Measurements from ENCODE around the gene STK11IP. TPM values are rescaled to one million over a fixed set of nuclear protein-coding genes. Genes with fewer than 3 reads are reported as not detected.
"Not testable (repeated sequence)": the region's sequence is repeated elsewhere in the genome, so short reads cannot be mapped to it uniquely, and the experiment has no call there.

The STK11IP gene
- polyA plus RNA-seq, 1 donor from 2014 or later, result 9.2 TPM

GRCh38 chr2:219650426-219651248 is 53.0 kb downstream of the STK11IP start:
- no peak overlapping the region for H3K4me3 Mint-ChIP-seq
- peaks cover 2% of the 10 kb centered on the region for H3K36me3 Mint-ChIP-seq
- no peak overlapping the region for H3K27ac Mint-ChIP-seq
- peaks cover 19% of the 10 kb centered on the region for H3K27me3 Mint-ChIP-seq
- no peaks in the 10 kb centered on the region for H3K4me1 Mint-ChIP-seq
- peaks cover 0 to 4% (median 2%) of the 10 kb centered on the region in 3 donors for H3K9me3 Mint-ChIP-seq

- H3K27me3 Mint-ChIP-seq, result peaks cover 18% of the 10 kb centered on the region
- not testable (repeated sequence) for H3K4me1 Mint-ChIP-seq, H3K4me3 Mint-ChIP-seq, H3K36me3 Mint-ChIP-seq, H3K9me3 Mint-ChIP-seq, H3K27ac Mint-ChIP-seq
These were observed 54.0 kb downstream of the STK11IP start for GRCh38 chr2:219651656-219652055.

GRCh38 chr2:219656526-219656925 is 58.9 kb downstream of the STK11IP start:
- Mint-ChIP-seq H3K4me1 (no peaks in the 10 kb centered on the region), H3K36me3 (peaks cover 2% of the 10 kb centered on the region), H3K4me3 (no peak overlapping the region), H3K27ac (no peak overlapping the region), H3K27me3 (peaks cover 8% of the 10 kb centered on the region), H3K9me3 (peaks cover 6 to 22% (median 14%) of the 10 kb centered on the region in 3 donors)

GRCh38 chr2:219658196-219658846 is 60.7 kb downstream of the STK11IP start:
- H3K4me1 Mint-ChIP-seq, result no peaks in the 10 kb centered on the region
- H3K27ac Mint-ChIP-seq, result no peak overlapping the region
- no peaks in the 10 kb centered on the region for H3K36me3 Mint-ChIP-seq
- peaks cover 8 to 26% (median 19%) of the 10 kb centered on the region in 3 donors for H3K9me3 Mint-ChIP-seq
- peaks cover 9% of the 10 kb centered on the region for H3K27me3 Mint-ChIP-seq
- H3K4me3 Mint-ChIP-seq, result no peak overlapping the region

GRCh38 chr2:219658874-219659273 is 61.2 kb downstream of the STK11IP start:
- Mint-ChIP-seq H3K4me3 (no peak overlapping the region), H3K4me1 (no peaks in the 10 kb centered on the region), H3K27ac (no peak overlapping the region), H3K27me3 (peaks cover 5% of the 10 kb centered on the region), H3K9me3 (peaks cover 8 to 26% (median 19%) of the 10 kb centered on the region in 3 donors), H3K36me3 (no peaks in the 10 kb centered on the region)

GRCh38 chr2:219661197-219661954 is 63.7 kb downstream of the STK11IP start:
- Mint-ChIP-seq H3K36me3 (no peaks in the 10 kb centered on the region), H3K27me3 (peaks cover 11% of the 10 kb centered on the region), H3K27ac (no peak overlapping the region), H3K4me1 (no peaks in the 10 kb centered on the region), H3K4me3 (no peak overlapping the region), H3K9me3 (peaks cover 8 to 24% (median 15%) of the 10 kb centered on the region in 3 donors)

- no peak overlapping the region for H3K4me3 Mint-ChIP-seq
- no peaks in the 10 kb centered on the region for H3K4me1 Mint-ChIP-seq
- H3K36me3 Mint-ChIP-seq, result no peaks in the 10 kb centered on the region
- H3K9me3 Mint-ChIP-seq, result peaks cover 5 to 19% (median 13%) of the 10 kb centered on the region in 3 donors
- peaks cover 11% of the 10 kb centered on the region for H3K27me3 Mint-ChIP-seq
- no peak overlapping the region for H3K27ac Mint-ChIP-seq
These were observed 64.3 kb downstream of the STK11IP start for GRCh38 chr2:219661955-219662395.

- H3K27me3 Mint-ChIP-seq, result peaks cover 11% of the 10 kb centered on the region
- no peaks in the 10 kb centered on the region for H3K4me1 Mint-ChIP-seq
- peaks cover 5 to 19% (median 13%) of the 10 kb centered on the region in 3 donors for H3K9me3 Mint-ChIP-seq
- no peaks in the 10 kb centered on the region for H3K36me3 Mint-ChIP-seq
- H3K4me3 Mint-ChIP-seq, result no peak overlapping the region
- H3K27ac Mint-ChIP-seq, result no peak overlapping the region
These were observed 64.9 kb downstream of the STK11IP start for GRCh38 chr2:219662566-219662965.

- no peaks in the 10 kb centered on the region for H3K4me1 Mint-ChIP-seq
- H3K4me3 Mint-ChIP-seq, result no peak overlapping the region
- H3K9me3 Mint-ChIP-seq, result peaks cover 5 to 19% (median 13%) of the 10 kb centered on the region in 3 donors
- no peaks in the 10 kb centered on the region for H3K36me3 Mint-ChIP-seq
- H3K27me3 Mint-ChIP-seq, result peaks cover 11% of the 10 kb centered on the region
- H3K27ac Mint-ChIP-seq, result no peak overlapping the region
These were observed 65.6 kb downstream of the STK11IP start for GRCh38 chr2:219663116-219663762.

- no peaks in the 10 kb centered on the region for H3K4me1 Mint-ChIP-seq
- H3K4me3 Mint-ChIP-seq, result no peak overlapping the region
- peaks cover 5 to 19% (median 13%) of the 10 kb centered on the region in 3 donors for H3K9me3 Mint-ChIP-seq
- H3K36me3 Mint-ChIP-seq, result no peaks in the 10 kb centered on the region
- H3K27ac Mint-ChIP-seq, result no peak overlapping the region
- peaks cover 11% of the 10 kb centered on the region for H3K27me3 Mint-ChIP-seq
These were observed 66.4 kb downstream of the STK11IP start for GRCh38 chr2:219664041-219664440.

GRCh38 chr2:219664944-219665343 is 67.3 kb downstream of the STK11IP start:
- Mint-ChIP-seq H3K4me3 (no peak overlapping the region), H3K36me3 (no peaks in the 10 kb centered on the region), H3K4me1 (no peaks in the 10 kb centered on the region), H3K9me3 (peaks cover 5 to 19% (median 13%) of the 10 kb centered on the region in 3 donors), H3K27ac (no peak overlapping the region), H3K27me3 (peaks cover 16% of the 10 kb centered on the region)

GRCh38 chr2:219665926-219666325 is 68.3 kb downstream of the STK11IP start:
- Mint-ChIP-seq H3K4me3 (no peak overlapping the region), H3K27ac (no peak overlapping the region), H3K9me3 (peaks cover 5 to 14% (median 6%) of the 10 kb centered on the region in 3 donors), H3K27me3 (peaks cover 16% of the 10 kb centered on the region), H3K4me1 (no peaks in the 10 kb centered on the region), H3K36me3 (no peaks in the 10 kb centered on the region)

Measured in IgD-negative memory B cell (primary cell).